HepG2 (cell line): ENCODE measurements around the gene TPRG1. TPM values are rescaled to one million over a fixed set of nuclear protein-coding genes. Genes with fewer than 3 reads are reported as not detected.

Experiments
- ATAC-seq: fragments of 200-7000 bp; cut with Tn5 transposase; 3 replicates; pipeline ENCODE4 v1.9.1; 2020; ENCODE audit warnings: mild to moderate bottlenecking, moderate library complexity
- BruUV-seq: library from RNA; stranded (reverse); fragments of 400-500 nt; replicated peaks from 2 replicates; lab custom pipeline; 2021; lab: Mats Ljungman, UMichigan
- CTCF ChIA-PET: fragments of 300-600 bp; formaldehyde crosslinking; extraction: SDS; loops from one replicate; lab custom pipeline; 2021; ENCODE audit warnings: low total read pairs, inconsistent platforms, low intra/inter-chr PET ratio; lab: Yijun Ruan, JAX
- POLR2A ChIA-PET: fragments of 350-600 bp; sonication (Branson Sonifier 250); formaldehyde crosslinking; loops from one replicate; lab custom pipeline; 2020; ENCODE audit warnings: antibody characterized with exemption, inconsistent platforms; lab: Yijun Ruan, JAX
- DNase-seq: peaks from one replicate; pipeline ENCODE4 v3.0.0-alpha.2; 2015; ENCODE audit warnings: low spot score
- FAIRE-seq: peaks from 3 replicates; lab custom pipeline; 2011; peaks lifted over from hg19 to GRCh38; lab: Jason Lieb, UNC
- H2AFZ ChIP-seq: one replicate; pipeline ENCODE4 v1.6.1; 2011; ENCODE audit warnings: low read length, inconsistent platforms
- H3K27ac ChIP-seq: fragments of 300-600 bp; 3 replicates; pipeline ENCODE4 v1.8.0; 2011; ENCODE audit warnings: mixed run types, mild to moderate bottlenecking, mixed read lengths, low read length, inconsistent platforms; ENCODE audit not compliant: insufficient read depth; ENCODE audit errors: extremely low read length
- H3K27me3 ChIP-seq, 2 experiments: fragments of 200-600 bp in 1 of 2; 2 replicates in 1 of 2; 3 replicates in 1 of 2; pipeline versions ENCODE4 v1.6.0 to v1.8.0; 2011; ENCODE audit warnings: low read length in 2 of 2, mild to moderate bottlenecking in 2 of 2, moderate library complexity in 2 of 2, inconsistent platforms in 1 of 2; ENCODE audit not compliant: insufficient read depth in 2 of 2, control insufficient read depth in 1 of 2
- H3K36me3 ChIP-seq, 2 experiments: fragments of 200-600 bp in 1 of 2; replicated peaks in 1 of 2; 2 replicates in 1 of 2; 3 replicates in 1 of 2; pipeline versions ENCODE4 v1.5.1 to v1.8.0; 2011; ENCODE audit warnings: low read length in 2 of 2, inconsistent platforms in 1 of 2; ENCODE audit not compliant: insufficient read depth in 2 of 2, control insufficient read depth in 1 of 2
- H3K4me1 ChIP-seq: 2 replicates; pipeline ENCODE4 v1.5.1; 2012; ENCODE audit warnings: low read length, inconsistent platforms; ENCODE audit not compliant: insufficient read depth
- H3K4me2 ChIP-seq: 2 replicates; pipeline ENCODE4 v1.6.0; 2011; ENCODE audit warnings: low read depth, low read length, inconsistent platforms
- H3K4me3 ChIP-seq, 3 experiments: fragments of 200-600 bp in 1 of 3; sonication (generic), shearing (Covaris generic) in 1 of 3; replicated peaks in 1 of 3; 2 replicates each; pipeline ENCODE4 v1.5.1; 2011 to 2016; ENCODE audit warnings: low read length in 3 of 3, inconsistent platforms in 2 of 3, low read depth in 2 of 3, mild to moderate bottlenecking in 2 of 3, control low read depth in 1 of 3, mixed read lengths in 1 of 3; ENCODE audit not compliant: insufficient read depth in 1 of 3
- H3K79me2 ChIP-seq: one replicate; pipeline ENCODE4 v1.6.1; 2011; ENCODE audit warnings: low read length, inconsistent platforms; ENCODE audit not compliant: insufficient read depth
- H3K9ac ChIP-seq: 2 replicates; pipeline ENCODE4 v1.6.0; 2011; ENCODE audit warnings: mild to moderate bottlenecking, low read depth, low read length, inconsistent platforms; ENCODE audit not compliant: insufficient read depth
- H3K9me3 ChIP-seq: 2 replicates; pipeline ENCODE4 v1.5.1; 2012; ENCODE audit warnings: mild to moderate bottlenecking, low read length
- H4K20me1 ChIP-seq: 2 replicates; pipeline ENCODE4 v1.6.0; 2011; ENCODE audit warnings: inconsistent platforms, mild to moderate bottlenecking, low read length, moderate library complexity; ENCODE audit not compliant: insufficient read depth
- BCL3 ChIP-seq: sonication (generic); formaldehyde crosslinking; IDR thresholded peaks from 2 replicates; pipeline ENCODE4 v1.5.1; 2020; ENCODE audit warnings: mild to moderate bottlenecking, missing genetic modification reagents, moderate library complexity
- FOXK2 ChIP-seq: fragments of 450-650 bp; IDR thresholded peaks from 2 replicates; pipeline ENCODE4 v1.6.1; 2016
- GTF2F1 ChIP-seq: fragments of 150-350 bp; IDR thresholded peaks from 2 replicates; pipeline ENCODE4 v1.6.1; 2014; ENCODE audit warnings: low read length
- KAT8 ChIP-seq: IDR thresholded peaks from 2 replicates; pipeline ENCODE4 v1.6.1; 2016; ENCODE audit warnings: missing genetic modification reagents, missing compliant biosample characterization
- MLXIP ChIP-seq: sonication (generic); formaldehyde crosslinking; IDR thresholded peaks from 2 replicates; pipeline ENCODE4 v1.9.0; 2021; ENCODE audit warnings: missing genetic modification reagents, borderline replicate concordance
- TSC22D2 ChIP-seq: sonication (generic); formaldehyde crosslinking; IDR thresholded peaks from 2 replicates; pipeline ENCODE4 v1.5.1; 2020; ENCODE audit warnings: missing genetic modification reagents, mild to moderate bottlenecking, borderline replicate concordance
- ZNF580 ChIP-seq: IDR thresholded peaks from 2 replicates; pipeline ENCODE4 v1.6.1; 2016; ENCODE audit warnings: low read depth, borderline replicate concordance
- WGBS: methylation state at CpG from one replicate; pipeline ENCODE4 v1.1.6; 2017; ENCODE audit warnings: low lambda C conversion rate; 5-methylcytosine and 5-hydroxymethylcytosine counted together
- in situ Hi-C: cut with HindIII; loops from 2 replicates; pipeline ENCODE4 v1.10.0; 2017; ENCODE audit warnings: low pct_unique_long_range_greater_than_20kb; ENCODE audit not compliant: extremely low pct_ligation_motif_present
- intact Hi-C: fragments of 100-400 bp; cut with micrococcal nuclease; formaldehyde crosslinking; loops from one replicate; pipeline ENCODE4 v1.10.0; 2022; ENCODE audit not compliant: unreplicated experiment
- polyA plus RNA-seq, 8 experiments: library from polyadenylated mRNA; depleted of rRNA in 3 of 8; stranded (reverse) in 7 of 8; unstranded in 1 of 8; fragments of >200 nt; fragmentation: Illumina TruSeq in 4 of 8; extraction: Trizol in 4 of 8; gene quantifications; 2 replicates each; pipeline versions ENCODE4 v1.2.1 to v1.2.3, GENCODE V29; 2011 to 2016; ENCODE audit warnings: low read depth in 4 of 8, missing spikeins in 1 of 8, mixed read lengths in 1 of 8; ENCODE audit not compliant: insufficient read depth in 1 of 8
- total RNA-seq, 5 experiments: library from RNA; depleted of rRNA; stranded (reverse); fragments of >200 nt; fragmentation: Illumina TruSeq; extraction: Trizol; gene quantifications; 2 replicates each; pipeline ENCODE4 v1.2.3, GENCODE V29; 2016; ENCODE audit warnings: low read depth in 1 of 5
- TF ChIP-seq, protein P1 (sequence below): sonication (generic); formaldehyde crosslinking; IDR thresholded peaks from 2 replicates; pipeline ENCODE4 v1.4.0; 2020; ENCODE audit warnings: missing genetic modification reagents
- TF ChIP-seq, protein P2 (sequence below): sonication (generic); formaldehyde crosslinking; IDR thresholded peaks from 2 replicates; pipeline ENCODE4 v1.4.0; 2020; ENCODE audit warnings: missing genetic modification reagents
- TF ChIP-seq, protein P3 (sequence below): sonication (generic); formaldehyde crosslinking; IDR thresholded peaks from 2 replicates; pipeline ENCODE4 v1.4.0; 2020; ENCODE audit warnings: mild to moderate bottlenecking, missing genetic modification reagents

Gene TPRG1
- total and polyA plus RNA-seq, 2 of the 13 experiments (the other 11 are each of a cell fraction or from before 2014, with no cell fraction given) = 0.17 TPM; not detected in 1

- ChIA-PET POLR2A (no interaction called here), CTCF (no interaction called here)
- Histone ChIP-seq H3K4me1 (no peaks in the 10 kb centered on the region), H3K9ac (no peak overlapping the region), H3K4me2 (no peak overlapping the region), H3K27ac (no peak overlapping the region), H3K4me3 (no peak overlapping the region), H3K27me3 (no peaks in the 10 kb centered on the region), H4K20me1 (no peaks in the 10 kb centered on the region), H2AFZ (no peak overlapping the region), H3K79me2 (no peaks in the 10 kb centered on the region), H3K9me3 (no peaks in the 10 kb centered on the region), H3K36me3 (no peaks in the 10 kb centered on the region)
- in situ Hi-C loops = no loop called here
- TF ChIP-seq, protein P1, sequence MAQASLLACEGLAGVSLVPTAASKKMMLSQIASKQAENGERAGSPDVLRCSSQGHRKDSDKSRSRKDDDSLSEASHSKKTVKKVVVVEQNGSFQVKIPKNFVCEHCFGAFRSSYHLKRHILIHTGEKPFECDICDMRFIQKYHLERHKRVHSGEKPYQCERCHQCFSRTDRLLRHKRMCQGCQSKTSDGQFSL (CRISPR knock-in tag) = no peak
- no peak for TF ChIP-seq MLXIP (CRISPR knock-in tag)
- TF ChIP-seq KAT8 (CRISPR knock-in tag) = no peak
- no peak for TF ChIP-seq BCL3 (CRISPR knock-in tag)
- no peak for TF ChIP-seq GTF2F1
- TF ChIP-seq TSC22D2 = no peak
- TF ChIP-seq, protein P2, sequence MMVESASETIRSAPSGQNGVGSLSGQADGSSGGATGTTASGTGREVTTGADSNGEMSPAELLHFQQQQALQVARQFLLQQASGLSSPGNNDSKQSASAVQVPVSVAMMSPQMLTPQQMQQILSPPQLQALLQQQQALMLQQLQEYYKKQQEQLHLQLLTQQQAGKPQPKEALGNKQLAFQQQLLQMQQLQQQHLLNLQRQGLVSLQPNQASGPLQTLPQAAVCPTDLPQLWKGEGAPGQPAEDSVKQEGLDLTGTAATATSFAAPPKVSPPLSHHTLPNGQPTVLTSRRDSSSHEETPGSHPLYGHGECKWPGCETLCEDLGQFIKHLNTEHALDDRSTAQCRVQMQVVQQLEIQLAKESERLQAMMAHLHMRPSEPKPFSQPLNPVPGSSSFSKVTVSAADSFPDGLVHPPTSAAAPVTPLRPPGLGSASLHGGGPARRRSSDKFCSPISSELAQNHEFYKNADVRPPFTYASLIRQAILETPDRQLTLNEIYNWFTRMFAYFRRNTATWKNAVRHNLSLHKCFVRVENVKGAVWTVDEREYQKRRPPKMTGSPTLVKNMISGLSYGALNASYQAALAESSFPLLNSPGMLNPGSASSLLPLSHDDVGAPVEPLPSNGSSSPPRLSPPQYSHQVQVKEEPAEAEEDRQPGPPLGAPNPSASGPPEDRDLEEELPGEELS (CRISPR knock-in tag) = no peak
- no peak for TF ChIP-seq FOXK2
- no peak for TF ChIP-seq ZNF580 (CRISPR knock-in tag)
- TF ChIP-seq, protein P3, sequence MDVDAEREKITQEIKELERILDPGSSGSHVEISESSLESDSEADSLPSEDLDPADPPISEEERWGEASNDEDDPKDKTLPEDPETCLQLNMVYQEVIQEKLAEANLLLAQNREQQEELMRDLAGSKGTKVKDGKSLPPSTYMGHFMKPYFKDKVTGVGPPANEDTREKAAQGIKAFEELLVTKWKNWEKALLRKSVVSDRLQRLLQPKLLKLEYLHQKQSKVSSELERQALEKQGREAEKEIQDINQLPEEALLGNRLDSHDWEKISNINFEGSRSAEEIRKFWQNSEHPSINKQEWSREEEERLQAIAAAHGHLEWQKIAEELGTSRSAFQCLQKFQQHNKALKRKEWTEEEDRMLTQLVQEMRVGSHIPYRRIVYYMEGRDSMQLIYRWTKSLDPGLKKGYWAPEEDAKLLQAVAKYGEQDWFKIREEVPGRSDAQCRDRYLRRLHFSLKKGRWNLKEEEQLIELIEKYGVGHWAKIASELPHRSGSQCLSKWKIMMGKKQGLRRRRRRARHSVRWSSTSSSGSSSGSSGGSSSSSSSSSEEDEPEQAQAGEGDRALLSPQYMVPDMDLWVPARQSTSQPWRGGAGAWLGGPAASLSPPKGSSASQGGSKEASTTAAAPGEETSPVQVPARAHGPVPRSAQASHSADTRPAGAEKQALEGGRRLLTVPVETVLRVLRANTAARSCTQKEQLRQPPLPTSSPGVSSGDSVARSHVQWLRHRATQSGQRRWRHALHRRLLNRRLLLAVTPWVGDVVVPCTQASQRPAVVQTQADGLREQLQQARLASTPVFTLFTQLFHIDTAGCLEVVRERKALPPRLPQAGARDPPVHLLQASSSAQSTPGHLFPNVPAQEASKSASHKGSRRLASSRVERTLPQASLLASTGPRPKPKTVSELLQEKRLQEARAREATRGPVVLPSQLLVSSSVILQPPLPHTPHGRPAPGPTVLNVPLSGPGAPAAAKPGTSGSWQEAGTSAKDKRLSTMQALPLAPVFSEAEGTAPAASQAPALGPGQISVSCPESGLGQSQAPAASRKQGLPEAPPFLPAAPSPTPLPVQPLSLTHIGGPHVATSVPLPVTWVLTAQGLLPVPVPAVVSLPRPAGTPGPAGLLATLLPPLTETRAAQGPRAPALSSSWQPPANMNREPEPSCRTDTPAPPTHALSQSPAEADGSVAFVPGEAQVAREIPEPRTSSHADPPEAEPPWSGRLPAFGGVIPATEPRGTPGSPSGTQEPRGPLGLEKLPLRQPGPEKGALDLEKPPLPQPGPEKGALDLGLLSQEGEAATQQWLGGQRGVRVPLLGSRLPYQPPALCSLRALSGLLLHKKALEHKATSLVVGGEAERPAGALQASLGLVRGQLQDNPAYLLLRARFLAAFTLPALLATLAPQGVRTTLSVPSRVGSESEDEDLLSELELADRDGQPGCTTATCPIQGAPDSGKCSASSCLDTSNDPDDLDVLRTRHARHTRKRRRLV (CRISPR knock-in tag) = no peak
- DNase-seq (no peak), FAIRE-seq (no peak), ATAC-seq (no peak)
- WGBS = 74% methylated on average over 3 of the region's 3 CpGs
- intact Hi-C loops = no loop called here
- no TSS peak for BruUV-seq
Observed at GRCh38 chr3:189227249-189227648, 55.5 kb downstream of the TPRG1 start.
